ENCODE data around the gene SLC8A3. TPM values are rescaled to one million over a fixed set of nuclear protein-coding genes. Genes with fewer than 3 reads are reported as not detected.

Gene SLC8A3
- total RNA-seq, 1 experiment from 2014 or later = not detected

GRCh38 chr14:70050136-70050535 lies 138.6 kb downstream of the SLC8A3 start:
- DNase-seq (ENCODE audit: low read depth, low spot score) = no peak
- in situ Hi-C loops (cut with HindIII; ENCODE audit: low pct_unique_long_range_greater_than_20kb, low sequenced_read_pairs) = no loop called here

- in situ Hi-C loops (cut with HindIII; ENCODE audit: low pct_unique_long_range_greater_than_20kb, low sequenced_read_pairs) = no loop called here
- DNase-seq (ENCODE audit: low read depth, low spot score) = no peak
Observed at GRCh38 chr14:70049605-70050004, 139.1 kb downstream of the SLC8A3 start.

GRCh38 chr14:70048313-70048654 lies 140.5 kb downstream of the SLC8A3 start:
- DNase-seq (ENCODE audit: low read depth, low spot score) = no peak
- in situ Hi-C loops (cut with HindIII; ENCODE audit: low pct_unique_long_range_greater_than_20kb, low sequenced_read_pairs) = no loop called here

GRCh38 chr14:70047598-70048312 lies 141.0 kb downstream of the SLC8A3 start:
- DNase-seq (ENCODE audit: low read depth, low spot score) = no peak
- in situ Hi-C loops (cut with HindIII; ENCODE audit: low pct_unique_long_range_greater_than_20kb, low sequenced_read_pairs) = no loop called here

- DNase-seq (ENCODE audit: low read depth, low spot score) = peak; percentile 80
- in situ Hi-C loops (cut with HindIII; ENCODE audit: low pct_unique_long_range_greater_than_20kb, low sequenced_read_pairs) = no loop called here
Observed at GRCh38 chr14:70045844-70046535, 142.8 kb downstream of the SLC8A3 start.

GRCh38 chr14:70045310-70045709 lies 143.4 kb downstream of the SLC8A3 start:
- no peak for DNase-seq (ENCODE audit: low read depth, low spot score)
- in situ Hi-C loops (cut with HindIII; ENCODE audit: low pct_unique_long_range_greater_than_20kb, low sequenced_read_pairs) = no loop called here

GRCh38 chr14:70043001-70043400 lies 145.8 kb downstream of the SLC8A3 start:
- DNase-seq (ENCODE audit: low read depth, low spot score) = no peak
- in situ Hi-C loops (cut with HindIII; ENCODE audit: low pct_unique_long_range_greater_than_20kb, low sequenced_read_pairs) = no loop called here

GRCh38 chr14:70036665-70037064 lies 152.1 kb downstream of the SLC8A3 start:
- in situ Hi-C loops (cut with HindIII; ENCODE audit: low pct_unique_long_range_greater_than_20kb, low sequenced_read_pairs) = no loop called here
- DNase-seq (ENCODE audit: low read depth, low spot score) = peak; percentile 38

- in situ Hi-C loops (cut with HindIII; ENCODE audit: low pct_unique_long_range_greater_than_20kb, low sequenced_read_pairs) = no loop called here
- DNase-seq (ENCODE audit: low read depth, low spot score) = no peak
Observed at GRCh38 chr14:70034257-70034656, 154.5 kb downstream of the SLC8A3 start.

GRCh38 chr14:70033561-70033960 lies 155.2 kb downstream of the SLC8A3 start:
- in situ Hi-C loops (cut with HindIII; ENCODE audit: low pct_unique_long_range_greater_than_20kb, low sequenced_read_pairs) = no loop called here
- no peak for DNase-seq (ENCODE audit: low read depth, low spot score)

- no peak for DNase-seq (ENCODE audit: low read depth, low spot score)
- in situ Hi-C loops (cut with HindIII; ENCODE audit: low pct_unique_long_range_greater_than_20kb, low sequenced_read_pairs) = no loop called here
Observed at GRCh38 chr14:70033116-70033515, 155.6 kb downstream of the SLC8A3 start.

GRCh38 chr14:70032447-70032846 lies 156.3 kb downstream of the SLC8A3 start:
- DNase-seq (ENCODE audit: low read depth, low spot score) = no peak
- in situ Hi-C loops (cut with HindIII; ENCODE audit: low pct_unique_long_range_greater_than_20kb, low sequenced_read_pairs) = no loop called here

- in situ Hi-C loops (cut with HindIII; ENCODE audit: low pct_unique_long_range_greater_than_20kb, low sequenced_read_pairs) = no loop called here
- DNase-seq (ENCODE audit: low read depth, low spot score) = no peak
Observed at GRCh38 chr14:70032016-70032415, 156.7 kb downstream of the SLC8A3 start.

- in situ Hi-C loops (cut with HindIII; ENCODE audit: low pct_unique_long_range_greater_than_20kb, low sequenced_read_pairs) = no loop called here
- no peak for DNase-seq (ENCODE audit: low read depth, low spot score)
Observed at GRCh38 chr14:70029296-70030132, 159.2 kb downstream of the SLC8A3 start.

- DNase-seq (ENCODE audit: low read depth, low spot score) = peak; percentile 64
- in situ Hi-C loops (cut with HindIII; ENCODE audit: low pct_unique_long_range_greater_than_20kb, low sequenced_read_pairs) = no loop called here
Observed at GRCh38 chr14:70027785-70028428, 160.8 kb downstream of the SLC8A3 start.

GRCh38 chr14:70023871-70024270 lies 164.9 kb downstream of the SLC8A3 start:
- in situ Hi-C loops (cut with HindIII; ENCODE audit: low pct_unique_long_range_greater_than_20kb, low sequenced_read_pairs) = no loop called here
- no peak for DNase-seq (ENCODE audit: low read depth, low spot score)

GRCh38 chr14:70022771-70023445 lies 165.8 kb downstream of the SLC8A3 start:
- in situ Hi-C loops (cut with HindIII; ENCODE audit: low pct_unique_long_range_greater_than_20kb, low sequenced_read_pairs) = no loop called here
- DNase-seq (ENCODE audit: low read depth, low spot score) = no peak

Data from SK-MEL-5 (cell line).